ENCODE measurements around the gene SETD4.

SETD4 gene

GRCh38 chr21:36023092-36023480 lies 37.2 kb downstream of the SETD4 start:
- Histone ChIP-seq H3K4me3 (no peak overlapping the region), H3K27ac (peak overlapping the region in 3 of 21 experiments; percentile 2 to 49 (median 49))

- no peak overlapping the region for H3K27ac ChIP-seq
- H3K4me3 ChIP-seq, result no peak overlapping the region
Measured at GRCh38 chr21:36022427-36023091, 37.8 kb downstream of the SETD4 start.

- Histone ChIP-seq H3K27ac (no peak overlapping the region), H3K4me3 (no peak overlapping the region)
Measured at GRCh38 chr21:36021251-36021837, 39.0 kb downstream of the SETD4 start.

DNA sequence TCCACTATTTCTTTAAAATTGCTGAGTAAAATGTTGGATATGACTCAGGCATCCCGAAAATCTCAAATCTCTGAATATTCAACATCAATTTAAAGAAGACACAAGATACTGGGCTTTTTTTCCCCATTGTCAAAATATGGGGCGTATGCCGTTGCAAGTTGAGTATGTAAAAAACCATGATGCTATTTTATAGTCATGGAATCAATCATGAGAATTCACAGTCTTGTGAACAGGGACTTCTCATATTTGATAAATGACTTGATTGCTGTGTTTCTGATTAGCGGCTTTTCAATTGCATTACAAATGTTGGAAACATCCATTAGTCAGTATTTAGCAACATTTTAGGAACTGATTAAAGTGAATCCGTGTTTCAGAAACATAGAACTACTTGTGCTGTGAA lies 45.3 kb downstream of the SETD4 start:
- Histone ChIP-seq H3K4me3 (no peak overlapping the region), H3K27ac (peak overlapping the region in 2 of 21 experiments; percentile 43 to 55)

GRCh38 chr21:36010801-36011200 lies 49.5 kb downstream of the SETD4 start:
- Histone ChIP-seq H3K27ac (no peak overlapping the region), H3K4me3 (no peak overlapping the region)

GRCh38 chr21:36008505-36008904 lies 51.8 kb downstream of the SETD4 start:
- Histone ChIP-seq H3K4me3 (no peak overlapping the region), H3K27ac (no peak overlapping the region)

DNA sequence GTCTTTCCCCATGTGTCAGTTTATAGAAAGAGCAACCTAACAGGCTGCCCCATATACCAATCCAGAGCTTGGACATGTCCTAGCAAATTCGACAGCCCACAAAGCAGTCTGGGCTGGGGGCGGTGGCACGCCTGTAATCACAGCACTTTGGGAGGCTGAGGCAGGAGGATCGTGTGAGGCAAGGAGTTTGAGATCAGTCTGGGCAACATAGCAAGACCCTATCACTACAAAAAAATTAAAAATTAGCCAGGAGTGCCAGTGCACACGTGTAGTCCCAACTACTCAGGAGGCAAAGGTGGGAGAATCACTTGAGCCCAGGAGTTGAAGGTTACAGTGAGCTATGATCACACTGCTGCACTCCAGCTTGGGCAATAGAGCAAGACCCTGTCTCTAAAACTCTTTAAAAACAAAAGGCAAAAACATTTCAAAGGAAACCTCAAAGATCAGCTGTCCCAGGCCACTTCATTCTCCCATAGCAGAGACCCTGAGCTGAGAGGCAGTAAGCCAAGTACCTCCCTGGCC lies 54.4 kb downstream of the SETD4 start:
- H3K4me3 ChIP-seq, result peak overlapping the region in 3 of 7 experiments; percentile 2 to 13 (median 8)
- H3K27ac ChIP-seq, result peak overlapping the region in 9 of 21 experiments; percentile 0 to 71 (median 51)

GRCh38 chr21:36005018-36005417 lies 55.3 kb downstream of the SETD4 start:
- Histone ChIP-seq H3K27ac (peak overlapping the region in 8 of 21 experiments; percentile 40 to 71 (median 52)), H3K4me3 (peak overlapping the region in 1 of 7 experiments; percentile 13)

DNA sequence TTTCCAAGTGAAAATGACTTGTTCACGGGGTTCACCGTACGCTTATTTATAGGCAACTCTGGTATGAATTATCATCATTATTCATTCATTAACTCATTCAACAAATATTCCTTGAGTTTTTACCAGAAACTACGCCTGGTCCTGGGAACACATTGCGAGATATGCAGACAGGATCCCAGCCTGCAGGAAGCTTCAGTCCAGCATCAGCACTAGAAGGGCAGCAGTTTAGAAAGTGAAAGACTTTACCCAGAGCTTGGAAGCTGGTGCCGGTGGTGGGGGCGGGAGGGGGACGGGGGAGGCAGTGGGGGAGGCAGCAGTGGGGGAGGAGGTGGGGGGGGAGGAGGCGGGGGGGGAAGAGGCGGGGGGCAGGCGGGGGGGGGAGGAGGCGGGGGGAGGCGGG lies 55.9 kb downstream of the SETD4 start:
- peak overlapping the region in 3 of 21 experiments; percentile 0 to 58 (median 46) for H3K27ac ChIP-seq
- no peak overlapping the region for H3K4me3 ChIP-seq

GRCh38 chr21:36003776-36004175 lies 56.5 kb downstream of the SETD4 start:
- peak overlapping the region in 3 of 21 experiments; percentile 0 to 58 (median 46) for H3K27ac ChIP-seq
- no peak overlapping the region for H3K4me3 ChIP-seq

GRCh38 chr21:35996217-35996616 lies 64.1 kb downstream of the SETD4 start:
- no peak overlapping the region for H3K27ac ChIP-seq

DNA sequence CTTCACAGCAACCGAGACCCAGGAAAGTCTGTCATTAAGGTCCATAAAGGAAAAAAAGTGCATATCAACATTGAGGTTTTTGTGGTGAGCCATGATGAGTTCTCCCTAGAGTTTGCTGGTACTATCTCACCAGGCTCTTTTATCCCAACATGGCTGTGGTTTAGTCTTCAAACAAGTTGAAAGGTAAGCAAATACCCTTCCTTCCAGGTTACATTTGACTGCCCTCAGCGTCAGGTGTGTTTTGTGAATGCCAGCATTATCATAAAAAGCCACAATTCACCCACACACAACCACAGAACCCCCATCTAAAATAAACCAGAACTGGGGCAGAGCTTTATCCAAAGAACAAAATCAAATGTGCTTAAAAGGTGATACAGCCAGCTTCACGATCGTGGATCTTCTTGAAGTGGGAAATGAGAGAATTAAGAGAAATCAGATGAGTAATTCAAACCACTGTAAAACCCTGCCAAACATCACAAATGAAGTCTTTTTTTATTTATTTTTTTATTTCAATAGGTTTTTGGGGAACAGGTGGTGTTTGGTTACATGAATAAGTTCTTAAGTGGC lies 64.7 kb downstream of the SETD4 start:
- no peak overlapping the region for H3K27ac ChIP-seq
- H3K4me3 ChIP-seq, result no peak overlapping the region

More at GRCh38 chr21:35996217-35996616, 64.1 kb downstream of the SETD4 start:
- no peak overlapping the region for H3K4me3 ChIP-seq

DNA sequence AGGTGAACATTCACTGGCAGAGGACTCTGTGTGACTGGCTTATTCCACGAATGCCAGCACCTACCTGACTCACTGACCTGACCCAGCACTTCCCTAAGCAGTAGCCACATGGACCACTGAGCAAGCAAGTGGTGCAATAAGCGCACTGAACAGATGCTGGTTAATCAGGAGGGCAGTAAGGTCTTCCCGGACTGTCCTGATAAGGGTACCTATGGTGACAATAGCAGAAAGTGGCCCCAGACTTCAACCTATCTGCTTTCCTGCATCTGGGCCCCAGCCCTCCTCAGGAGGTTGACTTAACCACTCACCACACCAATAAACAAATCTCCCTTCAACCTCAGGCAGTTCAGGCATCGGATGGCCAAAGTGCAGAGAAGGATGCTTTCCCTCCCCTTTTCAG lies 65.7 kb downstream of the SETD4 start:
- Histone ChIP-seq H3K27ac (no peak overlapping the region), H3K4me3 (no peak overlapping the region)

DNA sequence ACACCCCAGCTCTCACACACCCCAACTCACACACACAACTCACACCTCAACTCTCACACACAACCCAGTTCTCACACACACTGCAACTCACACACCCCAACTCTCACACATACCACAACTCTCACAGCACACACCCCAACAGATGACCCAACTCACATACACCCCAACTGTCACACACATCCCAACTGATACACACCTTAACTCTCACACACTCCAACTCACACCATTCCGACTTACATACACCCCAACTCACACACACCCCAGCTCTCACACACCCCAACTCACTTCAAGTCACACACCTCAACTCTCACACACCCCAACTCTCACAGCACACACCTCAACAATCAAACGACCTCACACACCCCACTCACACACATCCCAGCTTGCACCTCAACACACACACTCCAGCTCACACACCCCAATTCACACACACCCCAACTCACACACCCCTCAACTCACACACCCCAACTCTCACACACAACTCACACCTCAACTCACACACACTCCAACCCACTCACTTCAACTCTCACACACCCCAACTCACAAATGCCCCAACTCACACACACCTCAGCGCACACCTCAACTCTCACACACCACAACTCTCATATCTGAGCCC lies 66.3 kb downstream of the SETD4 start:
- H3K27ac ChIP-seq, result no peak overlapping the region
- no peak overlapping the region for H3K4me3 ChIP-seq

DNA sequence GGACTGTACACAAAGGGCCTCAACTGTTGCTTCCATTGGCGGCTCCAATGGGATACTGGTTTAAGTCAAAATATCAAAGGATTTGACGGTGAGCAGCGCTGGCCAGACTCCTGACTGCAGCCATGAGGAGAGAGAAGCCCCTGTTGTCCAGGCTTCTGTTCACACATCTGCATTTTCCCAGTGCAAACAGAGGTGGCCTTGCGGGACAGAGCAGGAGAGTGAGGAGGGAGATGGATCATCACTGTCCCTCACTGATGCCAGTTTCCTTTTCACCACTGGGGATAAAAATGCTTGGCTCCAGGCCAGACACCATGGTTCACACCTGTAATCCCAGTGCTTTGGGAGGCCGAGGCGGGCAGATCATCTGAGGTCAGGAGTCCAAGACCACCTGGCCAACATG lies 69.2 kb downstream of the SETD4 start:
- Histone ChIP-seq H3K4me3 (no peak overlapping the region), H3K27ac (no peak overlapping the region)

DNA sequence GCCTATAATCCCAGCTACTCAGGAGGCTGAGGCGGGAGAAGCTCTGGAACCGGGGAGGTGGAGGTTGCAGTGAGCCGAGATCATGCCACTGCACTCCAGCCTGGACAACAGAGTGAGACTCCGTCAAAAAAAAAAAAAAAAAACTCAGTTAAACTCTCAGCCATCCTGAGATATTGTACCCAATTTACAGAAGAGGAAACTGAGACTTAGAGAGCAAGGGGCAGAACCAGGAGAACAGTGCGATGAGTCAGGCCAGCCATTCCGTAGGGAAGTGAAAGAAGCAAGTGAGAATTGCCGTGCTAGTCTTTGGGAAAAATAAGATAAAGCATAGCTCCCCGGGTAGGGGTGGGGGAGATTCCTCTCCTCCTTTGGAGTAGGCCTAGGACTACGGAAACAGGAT lies 69.7 kb downstream of the SETD4 start:
- no peak overlapping the region for H3K27ac ChIP-seq
- no peak overlapping the region for H3K4me3 ChIP-seq

- H3K4me3 ChIP-seq, result no peak overlapping the region
- H3K27ac ChIP-seq, result peak overlapping the region in 10 of 21 experiments; percentile 28 to 73 (median 47)
Measured at GRCh38 chr21:35989138-35989735, 71.1 kb downstream of the SETD4 start.

DNA sequence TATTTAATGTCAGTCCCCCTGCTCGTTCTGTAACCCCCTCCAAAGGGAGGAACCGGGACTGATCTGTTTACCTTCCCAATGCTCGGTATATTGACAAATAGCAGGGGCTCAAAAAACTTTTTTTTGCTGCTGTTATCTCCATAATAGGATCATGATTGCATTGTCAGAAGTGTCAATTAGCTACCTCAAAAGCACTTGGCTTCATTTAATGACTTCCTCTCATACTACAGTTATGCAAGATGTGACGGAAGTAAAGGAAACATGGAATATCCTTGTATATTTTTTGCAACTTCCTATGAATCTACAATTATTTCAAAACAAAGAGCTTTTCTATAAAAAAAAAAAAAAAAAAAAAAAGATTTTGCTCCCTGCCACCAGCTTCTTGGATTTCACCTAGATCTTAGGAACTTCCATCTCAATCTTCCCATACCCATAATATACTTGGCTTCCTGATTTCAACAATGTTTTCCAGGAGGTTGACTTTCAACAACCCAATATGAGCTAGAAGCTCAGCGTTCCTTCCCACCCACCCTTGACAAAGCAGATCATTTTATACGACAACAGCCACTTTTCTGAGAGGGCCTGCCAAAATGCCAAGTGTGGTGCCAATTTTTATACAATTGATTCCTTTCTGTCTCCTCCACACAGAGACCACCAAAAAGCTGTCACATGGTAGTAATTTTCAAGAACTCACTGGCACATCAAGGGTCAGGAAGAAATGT lies 71.7 kb downstream of the SETD4 start:
- H3K4me3 ChIP-seq, result no peak overlapping the region
- H3K27ac ChIP-seq, result peak overlapping the region in 3 of 21 experiments; percentile 30 to 47 (median 46)

GRCh38 chr21:35987475-35987874 lies 72.9 kb downstream of the SETD4 start:
- H3K27ac ChIP-seq, result no peak overlapping the region

More at GRCh38 chr21:35987475-35987874, 72.9 kb downstream of the SETD4 start:
- no peak overlapping the region for H3K4me3 ChIP-seq

Measured in skin epidermis (tissue), 12 donors.